HG03520 (cell line): Measurements from ENCODE around the gene EIF4A3.

ENCODE experiments used
- ATAC-seq: cut with Tn5 transposase; IDR thresholded peaks from one replicate; pipeline ENCODE4 v1.9.1; 2021; ENCODE audit warnings: mild to moderate bottlenecking, moderate library complexity; ENCODE audit not compliant: unreplicated experiment

Gene EIF4A3

GRCh38 chr17:80138856-80139426 lies 8.0 kb downstream of the EIF4A3 start:
- ATAC-seq: no peak

DNA sequence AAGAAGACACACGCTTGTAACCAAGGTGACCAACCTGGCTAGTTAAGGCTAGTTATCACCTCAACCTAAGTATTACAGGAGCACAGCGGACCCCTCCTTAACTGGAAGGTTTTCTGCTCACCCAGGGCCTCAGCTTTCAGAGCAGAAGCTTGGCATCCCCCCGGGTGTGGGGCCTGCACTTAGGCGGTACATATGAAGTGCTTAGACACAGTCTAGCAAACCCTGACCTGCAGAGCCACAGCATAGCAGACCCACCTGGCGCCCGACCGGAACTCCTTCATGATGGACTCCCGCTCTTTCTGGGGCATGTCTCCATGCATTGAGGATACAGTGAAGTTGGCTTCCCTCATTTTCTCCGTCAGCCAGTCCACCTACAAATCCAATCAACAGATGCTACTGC lies 9.8 kb downstream of the EIF4A3 start:
- no peak for ATAC-seq

- ATAC-seq: no peak
Observed at GRCh38 chr17:80133626-80133970, 13.3 kb downstream of the EIF4A3 start.

- ATAC-seq: no peak
Observed at GRCh38 chr17:80132906-80133625, 13.9 kb downstream of the EIF4A3 start.

DNA sequence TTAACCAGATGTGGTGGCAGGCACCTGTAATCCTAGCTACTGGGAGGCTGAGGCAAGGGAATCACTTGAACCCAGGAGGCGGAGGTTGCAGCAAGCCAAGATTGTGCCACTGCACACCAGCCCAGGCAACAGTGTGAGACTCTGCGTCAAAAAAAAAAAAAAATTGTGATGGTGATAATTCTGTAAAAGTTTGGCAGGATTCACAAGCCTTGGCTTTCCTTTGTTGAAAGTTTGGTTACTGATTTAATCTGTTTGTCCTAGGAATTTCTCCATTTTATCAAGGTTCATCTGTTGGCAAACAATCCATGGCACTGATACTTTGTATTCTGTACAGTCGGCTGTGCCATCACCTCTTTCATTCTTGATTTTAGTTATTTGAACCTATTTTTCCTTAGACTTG lies 15.9 kb downstream of the EIF4A3 start:
- ATAC-seq: no peak

DNA sequence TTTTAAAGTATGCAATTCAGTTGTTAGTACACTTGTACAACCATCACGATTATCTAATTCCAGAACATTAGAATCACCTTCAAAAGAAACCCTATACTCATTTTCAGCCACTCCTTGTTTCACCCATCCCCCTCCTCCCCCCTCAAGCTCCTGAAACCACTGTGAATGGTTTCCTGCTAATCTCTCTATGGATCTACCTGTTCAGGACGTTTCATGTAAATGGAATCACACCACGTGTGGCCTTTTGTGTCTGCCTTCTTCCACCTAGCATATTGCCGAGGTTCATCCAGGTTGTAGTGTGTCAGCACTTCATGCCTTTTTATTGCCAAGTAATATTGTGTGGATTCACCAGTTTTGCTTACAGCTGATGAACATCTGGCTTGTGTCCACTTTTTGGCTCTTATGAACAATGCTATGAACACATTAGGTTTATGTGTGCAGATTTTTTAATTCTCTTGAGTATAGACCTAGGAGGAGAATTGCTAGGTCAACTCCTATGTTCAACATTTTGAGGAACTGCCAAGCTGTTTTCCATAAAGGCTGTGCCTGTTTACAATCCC lies 17.8 kb downstream of the EIF4A3 start:
- ATAC-seq: no peak

- ATAC-seq: no peak
Observed at GRCh38 chr17:80126449-80126715, 20.5 kb downstream of the EIF4A3 start.

- no peak for ATAC-seq
Observed at GRCh38 chr17:80125656-80126448, 21.1 kb downstream of the EIF4A3 start.

DNA sequence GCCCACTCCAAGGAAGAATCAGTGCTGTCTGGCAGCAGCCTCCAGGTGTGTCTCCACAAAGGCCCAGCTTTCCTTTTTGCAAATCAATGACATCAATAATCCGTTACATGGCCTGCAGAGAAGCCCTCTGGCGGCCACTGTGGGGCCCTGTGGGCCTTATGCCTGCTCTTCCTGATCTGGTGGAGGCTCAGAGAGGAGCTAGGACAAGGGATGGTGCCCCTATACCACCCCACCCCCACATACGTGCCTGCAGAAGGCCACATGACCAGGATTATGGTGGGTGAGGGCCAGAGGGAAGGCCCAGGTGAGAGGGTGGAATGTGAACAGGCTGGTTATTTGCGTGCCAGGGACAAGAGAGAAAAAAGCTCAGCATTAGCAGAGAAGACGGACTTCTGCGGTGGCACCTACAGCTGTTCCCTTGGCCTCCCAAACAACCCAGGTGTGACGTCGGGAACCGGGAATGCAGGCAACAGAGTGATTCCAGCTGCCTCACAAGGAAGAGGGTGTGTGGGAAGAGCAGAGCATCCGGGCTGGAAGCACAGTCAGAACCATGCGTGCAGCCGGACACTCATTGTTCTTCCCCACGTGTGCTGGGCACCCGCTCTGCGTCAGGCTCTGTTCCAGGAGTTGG lies 22.5 kb downstream of the EIF4A3 start:
- ATAC-seq: no peak

DNA sequence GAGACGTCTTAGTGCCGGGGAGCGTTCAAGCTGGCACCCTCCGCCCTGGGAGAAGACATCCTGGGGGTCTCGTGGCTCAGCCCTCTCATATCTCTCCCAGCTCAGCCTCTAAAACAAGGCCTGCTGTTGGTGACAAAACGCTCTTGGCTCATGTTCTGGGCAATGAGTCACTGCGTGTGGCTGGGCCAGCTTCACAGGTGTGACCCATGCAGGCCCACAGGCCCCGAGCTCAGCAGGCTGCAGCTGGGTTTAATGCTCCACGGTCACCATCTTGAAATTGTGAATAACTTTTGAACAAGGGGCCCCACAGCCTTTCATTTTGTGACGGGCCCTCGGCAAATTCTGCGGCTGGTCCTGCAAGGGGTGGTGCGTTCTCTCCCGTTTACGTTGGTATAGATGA lies 23.1 kb downstream of the EIF4A3 start:
- no peak for ATAC-seq

DNA sequence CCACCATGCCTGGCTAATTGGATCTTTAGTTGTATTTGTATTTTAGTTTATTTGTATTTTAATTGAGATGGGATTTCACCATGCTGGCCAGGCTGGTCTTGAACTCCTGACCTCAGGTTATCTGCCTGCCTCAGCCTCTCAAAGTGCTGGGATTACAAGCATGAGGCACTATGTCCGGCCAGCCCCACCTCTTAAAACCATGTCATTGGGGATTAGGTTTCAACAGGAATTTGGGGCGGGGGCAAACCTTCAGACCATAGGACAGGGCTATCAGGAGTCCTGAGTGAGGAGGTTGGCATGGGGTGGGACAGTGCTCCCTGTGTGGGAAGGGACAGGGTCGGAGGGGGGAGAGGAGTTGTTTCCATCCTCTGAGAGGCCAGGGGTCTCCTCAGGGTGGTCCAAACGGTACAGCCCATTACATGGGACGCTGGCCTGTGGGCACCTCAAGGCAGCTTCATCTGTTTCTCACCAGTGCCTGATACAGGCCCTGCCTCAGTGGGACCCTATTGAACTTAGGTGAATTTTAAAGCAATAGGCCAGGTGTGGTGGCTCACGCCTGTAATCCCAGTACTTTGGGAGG lies 23.9 kb downstream of the EIF4A3 start:
- ATAC-seq: no peak

- no peak for ATAC-seq
Observed at GRCh38 chr17:80122026-80122575, 24.8 kb downstream of the EIF4A3 start.

DNA sequence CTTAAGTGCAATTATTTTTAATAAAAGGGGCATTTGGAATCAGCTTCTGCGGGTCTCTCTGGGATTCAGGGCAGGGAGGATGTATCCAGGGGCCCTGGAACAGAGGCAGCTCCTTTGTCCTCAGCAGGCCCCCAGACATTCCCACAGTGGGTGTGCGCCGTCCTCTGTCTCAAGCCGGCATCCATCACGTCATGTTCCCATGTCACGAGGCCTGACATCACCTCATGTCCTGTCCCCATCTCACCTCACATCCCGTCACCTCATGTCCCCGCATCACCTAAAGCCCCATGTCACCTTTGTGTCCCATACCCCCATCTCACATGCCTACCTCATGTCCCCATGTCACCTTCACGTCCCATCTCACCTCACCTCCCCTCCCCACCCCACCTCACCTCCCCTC lies 27.1 kb downstream of the EIF4A3 start:
- ATAC-seq: no peak

GRCh38 chr17:80119271-80119791 lies 27.6 kb downstream of the EIF4A3 start:
- no peak for ATAC-seq

- no peak for ATAC-seq
Observed at GRCh38 chr17:80118601-80119270, 28.2 kb downstream of the EIF4A3 start.

DNA sequence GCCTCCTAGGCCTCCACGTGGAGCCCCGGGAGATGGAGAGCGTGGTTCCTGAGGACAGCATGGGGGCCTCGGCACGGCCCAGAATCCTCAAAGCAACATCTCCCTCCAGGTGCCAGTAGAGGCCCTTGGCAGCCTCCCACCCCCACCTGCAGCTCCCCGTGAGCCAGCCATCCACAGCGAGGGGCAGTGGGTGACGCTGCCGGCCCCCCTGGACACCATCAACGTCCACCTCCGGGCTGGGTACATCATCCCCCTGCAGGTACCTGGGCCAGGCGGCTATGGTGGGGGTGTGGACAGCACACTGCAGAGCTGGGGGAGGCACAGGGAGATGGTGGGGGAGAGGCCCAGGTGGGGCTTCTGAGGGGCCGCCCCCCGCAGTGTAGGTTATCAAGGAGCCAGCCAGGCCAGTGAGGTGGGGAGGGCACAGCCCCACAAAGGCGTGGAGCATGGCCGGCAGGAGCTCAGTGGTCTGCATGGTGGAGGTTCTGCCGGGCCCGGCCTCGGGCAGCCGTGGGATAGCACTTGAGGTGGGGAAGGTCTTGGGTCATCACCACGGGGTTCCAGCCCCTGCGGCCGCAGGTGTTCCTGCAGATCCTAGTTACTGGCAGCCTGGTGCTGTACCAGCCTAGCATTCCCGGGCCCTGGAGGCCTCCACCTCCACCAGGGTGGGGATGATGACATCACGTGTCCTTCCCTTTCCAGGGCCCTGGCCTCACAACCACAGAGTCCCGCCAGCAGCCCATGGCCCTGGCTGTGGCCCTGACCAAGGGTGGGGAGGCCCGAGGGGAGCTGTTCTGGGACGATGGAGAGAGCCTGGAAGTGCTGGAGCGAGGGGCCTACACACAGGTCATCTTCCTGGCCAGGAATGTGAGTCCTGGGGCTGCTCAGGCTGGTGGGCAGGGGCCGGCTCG lies 29.2 kb downstream of the EIF4A3 start:
- ATAC-seq: no peak

- no peak for ATAC-seq
Observed at GRCh38 chr17:80116921-80117380, 30.0 kb downstream of the EIF4A3 start.

GRCh38 chr17:80116276-80116920 lies 30.5 kb downstream of the EIF4A3 start:
- ATAC-seq: no peak

DNA sequence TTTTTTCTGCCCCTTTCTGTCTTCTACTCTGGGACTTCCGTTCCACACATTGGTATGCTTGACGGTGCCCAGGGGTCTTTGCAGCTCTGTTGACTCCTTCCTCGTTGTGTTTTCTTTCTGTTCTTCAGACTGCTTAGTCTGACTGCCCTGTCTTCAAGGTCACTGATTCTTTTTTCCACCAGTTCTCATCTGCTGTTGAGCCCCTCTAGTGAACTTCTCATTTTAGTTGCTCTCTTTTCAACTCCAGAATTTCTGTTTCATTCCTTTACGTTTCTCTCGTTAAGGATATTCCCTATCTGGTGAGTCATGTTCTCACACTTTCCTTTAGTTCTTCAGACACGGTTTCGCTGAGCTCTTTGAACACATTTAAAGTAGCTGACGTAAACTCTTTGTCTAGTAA lies 31.8 kb downstream of the EIF4A3 start:
- ATAC-seq: no peak
